Loucy (cell line): ENCODE measurements around the gene ABCB9.

Experiments
- H2AFZ ChIP-seq: fragments of 200-600 bp; sonication (generic); 2 replicates; pipeline ENCODE4 v1.6.0; 2016; ENCODE audit warnings: antibody characterized with exemption, mild to moderate bottlenecking, low read length, moderate library complexity
- H3F3A ChIP-seq: fragments of 200-600 bp; 2 replicates; pipeline ENCODE4 v1.6.0; 2016; ENCODE audit warnings: antibody characterized with exemption, low read depth, mild to moderate bottlenecking
- H3K27me3 ChIP-seq: fragments of 200-600 bp; sonication (generic); 2 replicates; pipeline ENCODE4 v1.6.1; 2014; ENCODE audit warnings: low read length, mild to moderate bottlenecking; ENCODE audit not compliant: insufficient read depth, poor library complexity, severe bottlenecking
- H3K36me3 ChIP-seq: fragments of 200-600 bp; sonication (generic); 2 replicates; pipeline ENCODE4 v1.6.1; 2016; ENCODE audit warnings: low read length; ENCODE audit not compliant: insufficient read depth
- H3K4me1 ChIP-seq: fragments of 200-600 bp; sonication (generic); 2 replicates; pipeline ENCODE4 v1.5.1; 2014; ENCODE audit warnings: low read length, mild to moderate bottlenecking; ENCODE audit not compliant: insufficient read depth, poor library complexity, severe bottlenecking
- H3K4me2 ChIP-seq: fragments of 200-600 bp; sonication (generic); 2 replicates; pipeline ENCODE4 v1.6.0; 2014; ENCODE audit warnings: antibody characterized with exemption, low read length, low read depth, mild to moderate bottlenecking; ENCODE audit not compliant: poor library complexity, severe bottlenecking
- H3K4me3 ChIP-seq: fragments of 200-600 bp; sonication (generic); 2 replicates; pipeline ENCODE4 v1.5.1; 2014; ENCODE audit warnings: low read length, mild to moderate bottlenecking, mixed read lengths; ENCODE audit not compliant: poor library complexity, severe bottlenecking
- H3K79me2 ChIP-seq: fragments of 200-600 bp; sonication (generic); 2 replicates; pipeline ENCODE4 v1.6.1; 2014; ENCODE audit warnings: low read length; ENCODE audit not compliant: insufficient read depth
- H3K9ac ChIP-seq: fragments of 200-600 bp; sonication (generic); 2 replicates; pipeline ENCODE4 v1.6.0; 2014; ENCODE audit warnings: mild to moderate bottlenecking, low read depth, low read length, moderate library complexity; ENCODE audit not compliant: poor library complexity, severe bottlenecking
- H3K9me2 ChIP-seq: fragments of 200-600 bp; sonication (generic); replicated peaks from 2 replicates; pipeline ENCODE4 v1.6.1; 2016; ENCODE audit warnings: low read depth, low read length, mixed read lengths
- H3K9me3 ChIP-seq: fragments of 200-600 bp; sonication (generic); 2 replicates; pipeline ENCODE4 v1.6.1; 2014; ENCODE audit warnings: mild to moderate bottlenecking, antibody characterized with exemption, low read length, low read depth; ENCODE audit not compliant: insufficient read depth
- H4K20me1 ChIP-seq: fragments of 200-600 bp; sonication (generic); 2 replicates; pipeline ENCODE4 v1.6.0; 2014; ENCODE audit warnings: antibody characterized with exemption, low read length, mild to moderate bottlenecking; ENCODE audit not compliant: insufficient read depth, poor library complexity, severe bottlenecking
- EZH2phosphoT487 ChIP-seq: fragments of 200-600 bp; IDR thresholded peaks from 2 replicates; pipeline ENCODE4 v1.6.1; 2018; ENCODE audit warnings: antibody characterized with exemption, mild to moderate bottlenecking, moderate library complexity, borderline replicate concordance
- TF ChIP-seq, protein P1 (sequence below): fragments of 200-600 bp; sonication (generic); conservative IDR thresholded peaks from 2 replicates; pipeline ENCODE4 v1.5.1; 2014; ENCODE audit warnings: mild to moderate bottlenecking, antibody characterized with exemption, low read length

Gene ABCB9

DNA sequence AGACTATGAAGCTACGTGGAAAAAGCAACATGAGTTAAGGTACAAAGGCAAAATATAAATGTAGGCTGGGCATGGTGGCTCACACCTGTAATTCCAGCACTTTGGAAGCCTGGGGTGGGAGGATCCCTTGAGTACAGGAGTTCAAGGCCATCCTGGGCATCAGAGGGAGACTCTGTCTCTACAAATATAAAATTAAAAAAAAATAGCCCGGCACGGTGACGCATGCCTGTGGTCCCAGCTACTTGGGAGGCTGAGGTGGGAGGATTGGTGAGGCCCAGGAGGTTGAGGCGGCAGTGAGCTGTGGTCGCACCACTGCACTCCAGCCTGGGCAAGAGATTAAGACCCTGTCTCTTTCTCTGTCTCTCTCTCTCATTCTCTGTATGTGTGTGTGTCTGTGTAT, 66.4 kb downstream of the ABCB9 start:
- H3K4me3 ChIP-seq = no peak overlapping the region
- no peaks in the 10 kb centered on the region for H3K9me2 ChIP-seq
- H3K9me3 ChIP-seq = no peaks in the 10 kb centered on the region
- no peak overlapping the region for H3K4me2 ChIP-seq
- H3K36me3 ChIP-seq = no peaks in the 10 kb centered on the region
- peaks cover 13% of the 10 kb centered on the region for H3F3A ChIP-seq
- TF ChIP-seq, protein P1, sequence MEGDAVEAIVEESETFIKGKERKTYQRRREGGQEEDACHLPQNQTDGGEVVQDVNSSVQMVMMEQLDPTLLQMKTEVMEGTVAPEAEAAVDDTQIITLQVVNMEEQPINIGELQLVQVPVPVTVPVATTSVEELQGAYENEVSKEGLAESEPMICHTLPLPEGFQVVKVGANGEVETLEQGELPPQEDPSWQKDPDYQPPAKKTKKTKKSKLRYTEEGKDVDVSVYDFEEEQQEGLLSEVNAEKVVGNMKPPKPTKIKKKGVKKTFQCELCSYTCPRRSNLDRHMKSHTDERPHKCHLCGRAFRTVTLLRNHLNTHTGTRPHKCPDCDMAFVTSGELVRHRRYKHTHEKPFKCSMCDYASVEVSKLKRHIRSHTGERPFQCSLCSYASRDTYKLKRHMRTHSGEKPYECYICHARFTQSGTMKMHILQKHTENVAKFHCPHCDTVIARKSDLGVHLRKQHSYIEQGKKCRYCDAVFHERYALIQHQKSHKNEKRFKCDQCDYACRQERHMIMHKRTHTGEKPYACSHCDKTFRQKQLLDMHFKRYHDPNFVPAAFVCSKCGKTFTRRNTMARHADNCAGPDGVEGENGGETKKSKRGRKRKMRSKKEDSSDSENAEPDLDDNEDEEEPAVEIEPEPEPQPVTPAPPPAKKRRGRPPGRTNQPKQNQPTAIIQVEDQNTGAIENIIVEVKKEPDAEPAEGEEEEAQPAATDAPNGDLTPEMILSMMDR = no peak
- no peak for TF ChIP-seq EZH2phosphoT487
- H3K9ac ChIP-seq = no peak overlapping the region
- no peaks in the 10 kb centered on the region for H3K27me3 ChIP-seq
- H3K4me1 ChIP-seq = peaks cover 21% of the 10 kb centered on the region
- H3K79me2 ChIP-seq = peaks cover 16% of the 10 kb centered on the region
- H4K20me1 ChIP-seq = no peaks in the 10 kb centered on the region
- H2AFZ ChIP-seq = no peak overlapping the region

- Histone ChIP-seq H3K4me3 (no peak overlapping the region), H3K4me2 (peak overlapping the region; percentile 94)
These were observed 69.6 kb downstream of the ABCB9 start for GRCh38 chr12:122896662-122897061.

DNA sequence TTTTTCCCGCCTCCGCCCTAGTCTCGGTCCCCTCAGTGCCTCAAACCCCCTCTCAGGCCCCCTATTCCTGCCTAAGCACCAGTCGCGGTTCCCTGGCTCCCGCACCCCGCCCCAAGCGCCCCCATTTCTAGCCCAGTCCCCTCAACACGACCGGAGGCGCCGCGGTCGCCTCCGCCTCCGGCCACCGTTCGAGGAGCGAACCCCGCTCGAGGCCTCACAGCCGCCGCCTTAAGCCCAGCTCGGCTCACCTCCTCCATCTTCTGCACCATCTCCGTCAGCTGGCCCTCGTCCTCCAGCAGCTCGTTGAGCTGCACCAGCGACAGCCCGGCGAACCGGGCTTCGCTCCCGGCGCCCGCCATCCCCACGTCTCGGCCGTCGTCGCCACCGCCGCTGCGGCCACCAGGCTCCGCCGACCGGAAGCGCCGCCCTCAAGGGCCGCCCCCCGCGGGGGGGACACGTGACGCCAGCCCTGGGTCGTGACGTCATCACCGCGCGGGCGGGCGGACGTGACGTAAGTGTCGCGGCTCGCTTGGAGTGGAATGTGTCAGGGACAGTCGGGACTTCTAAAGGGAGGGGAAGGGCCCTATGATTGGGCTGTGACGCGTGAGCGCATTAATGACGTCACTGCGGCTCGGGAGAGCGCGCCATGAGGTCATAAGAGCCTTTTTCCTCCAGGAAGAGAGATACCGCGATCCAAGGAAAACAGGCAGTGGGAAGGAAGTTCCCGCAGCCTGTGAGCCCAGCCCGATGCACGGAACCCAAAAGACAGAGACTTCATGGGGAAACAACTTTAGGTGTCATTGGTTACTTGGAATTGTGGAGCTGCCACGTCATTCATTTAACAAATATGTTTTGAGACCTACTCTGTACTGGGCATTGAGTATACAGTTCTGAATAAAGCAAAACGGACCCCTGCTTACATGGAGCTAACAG, 70.3 kb downstream of the ABCB9 start, which contains the start of gene VPS37B:
VPS37B (minus strand) TSS at position 421 of the 933 bp plus-strand sequence; CDS start at position 359, 62 bp downstream.
- Histone ChIP-seq H3K27me3 (no peaks in the 10 kb centered on the region), H4K20me1 (peaks cover 24% of the 10 kb centered on the region), H3K9ac (peak within 1 kb of the TSS; percentile 98), H3K4me2 (peak within 1 kb of the TSS; percentile 94), H3K79me2 (peaks cover 55% of the 10 kb centered on the region), H3F3A (peaks cover 13% of the 10 kb centered on the region), H2AFZ (peak within 1 kb of the TSS; percentile 80), H3K4me1 (peaks cover 40% of the 10 kb centered on the region), H3K9me2 (no peaks in the 10 kb centered on the region), H3K9me3 (no peaks in the 10 kb centered on the region), H3K4me3 (peak within 1 kb of the TSS; percentile 97), H3K36me3 (no peaks in the 10 kb centered on the region)
- no peak for TF ChIP-seq EZH2phosphoT487
- TF ChIP-seq, protein P1 = no peak

More at GRCh38 chr12:122896662-122897061, 69.6 kb downstream of the ABCB9 start:
- Histone ChIP-seq H3F3A (peaks cover 13% of the 10 kb centered on the region), H3K9me2 (no peaks in the 10 kb centered on the region), H2AFZ (no peak overlapping the region), H3K36me3 (no peaks in the 10 kb centered on the region), H3K79me2 (peaks cover 48% of the 10 kb centered on the region), H3K27me3 (no peaks in the 10 kb centered on the region), H4K20me1 (peaks cover 17% of the 10 kb centered on the region), H3K9ac (no peak overlapping the region), H3K9me3 (no peaks in the 10 kb centered on the region), H3K4me1 (peaks cover 36% of the 10 kb centered on the region)
- TF ChIP-seq, protein P1 = no peak
- no peak for TF ChIP-seq EZH2phosphoT487
